Pancreas (tissue), 10 donors: ENCODE data around the gene GABARAP. TPM values are rescaled to one million over a fixed set of nuclear protein-coding genes. Genes with fewer than 3 reads are reported as not detected.

Experiments used
- ATAC-seq, 4 donors: fragments of 200-7000 bp; cut with Tn5 transposase; one replicate each; pipeline versions ENCODE4 v1.8.0 to v1.9.1; 2020; ENCODE audit warnings: mild to moderate bottlenecking in 4 of 4, moderate library complexity in 4 of 4
- DNase-seq, 6 donors: peaks; one replicate each; pipeline ENCODE4 v3.0.0-alpha.2; 2020
- FAIRE-seq: peaks from 2 replicates; lab custom pipeline; 2012; peaks lifted over from hg19 to GRCh38; lab: Jason Lieb, UNC
- H3K27ac ChIP-seq, 4 donors: fragments of 200-600 bp; sonication (generic); 1 replicate in 3 of 4; 2 replicates in 1 of 4; pipeline versions ENCODE4 v1.5.0 to v1.8.0; 2020
- H3K27me3 ChIP-seq, 4 donors: fragments of 200-600 bp; one replicate each; pipeline ENCODE4 v1.8.0; 2021
- H3K36me3 ChIP-seq, 3 donors: fragments of 200-600 bp; sonication (generic) in 1 of 3; one replicate each; pipeline versions ENCODE4 v1.5.0 to v1.8.0; 2020 to 2021
- H3K4me1 ChIP-seq, 3 donors: fragments of 200-600 bp; one replicate each; pipeline ENCODE4 v1.8.0; 2021
- H3K4me3 ChIP-seq, 4 donors: fragments of 200-600 bp; sonication (generic) in 2 of 4; one replicate each; pipeline versions ENCODE4 v1.5.0 to v1.8.0; 2020 to 2021
- H3K9me3 ChIP-seq, 4 donors: fragments of 200-600 bp; one replicate each; pipeline ENCODE4 v1.8.0; 2021
- CTCF ChIP-seq, 4 donors: fragments of 200-600 bp; sonication (generic) in 3 of 4; IDR thresholded peaks; one replicate each; pipeline versions ENCODE4 v1.5.0 to v1.8.0; 2021; ENCODE audit warnings: antibody characterized with exemption in 4 of 4
- WGBS, 2 donors: extraction: QIAGEN DNeasy Blood & Tissue Kit; methylation state at CpG; one replicate each; pipeline ENCODE4 v1.1.7; 2013; 5-methylcytosine and 5-hydroxymethylcytosine counted together
- intact Hi-C, 3 donors: fragments of 100-400 bp; cut with DNase I; formaldehyde crosslinking; loops; one replicate each; pipeline versions ENCODE4 v1.11.1 to v1.14.2; 2022
- polyA plus RNA-seq, 2 donors: library from polyadenylated mRNA; stranded (reverse); fragments of 200-250 nt; gene quantifications; one replicate each; pipeline ENCODE4 v1.2.3, GENCODE V29; 2013
- total RNA-seq, 6 donors: library from RNA; stranded (reverse); fragmentation: NEBNext Ultra II Directional in 4 of 6; extraction: Animal tissue kit (Norgen Biotek cat#: 25700) in 4 of 6; gene quantifications; one replicate each; pipeline versions ENCODE4 v1.2.1 to v1.2.4, GENCODE V29; 2021 to 2023
- donor health status: healthy with polysubstance abuse.
- donor health status: DM: no; HTN: no; CAD: no; lungs with moderate emphysema.
- donor health status: DM: no; HTN: no; CAD: no.
- donor health status: control.
- donor health status: control.
- donor health status: Bipolar disorder and iron deficiency.
- donor health status: DM: yes; HTN: yes; CAD: no.
- donor health status: DM: no; HTN: no; CAD: no.
- donor health status: DM: no; HTN: no; CAD: no.
- donor health status: DM: yes; HTN: yes; CAD: no.

Gene GABARAP
- total and polyA plus RNA-seq, 8 donors, result 231 to 639 (median 312) TPM

- H3K4me3 ChIP-seq, result no peak overlapping the region
- intact Hi-C loops, result no loop called here
- FAIRE-seq, result no peak
- H3K27me3 ChIP-seq, result no peaks in the 10 kb centered on the region
- WGBS, 2 donors, result 75 to 77% methylated on average over 22 of the region's 22 CpGs
- H3K27ac ChIP-seq, result no peak overlapping the region
- TF ChIP-seq CTCF (IDR thresholded peaks at IDR 0.05), result no peak
- peak in 4 of 6 donors; percentile 19 to 45 (median 43) for DNase-seq
- ATAC-seq, result no peak
- no peaks in the 10 kb centered on the region for H3K9me3 ChIP-seq
- peaks cover 15 to 46% (median 16%) of the 10 kb centered on the region in 3 donors for H3K4me1 ChIP-seq
- peaks cover 0 to 3% (median 0%) of the 10 kb centered on the region in 3 donors for H3K36me3 ChIP-seq
These were observed 6.3 kb downstream of the GABARAP start for GRCh38 chr17:7235693-7236665.

- no peak for TF ChIP-seq CTCF (IDR thresholded peaks at IDR 0.05)
- peak; percentile 61 to 74 (median 67) for ATAC-seq
- peaks cover 0 to 8% (median 4%) of the 10 kb centered on the region in 3 donors for H3K36me3 ChIP-seq
- peak; percentile 95 to 98 (median 96) for DNase-seq
- H3K9me3 ChIP-seq, result no peaks in the 10 kb centered on the region
- intact Hi-C loops, result no loop called here
- H3K4me3 ChIP-seq, result peak within 1 kb of the TSS; percentile 59 to 92 (median 79)
- peaks cover 3 to 34% (median 3%) of the 10 kb centered on the region in 3 donors for H3K4me1 ChIP-seq
- H3K27me3 ChIP-seq, result no peaks in the 10 kb centered on the region
- H3K27ac ChIP-seq, result peak within 1 kb of the TSS; percentile 63 to 87 (median 80)
- no peak for FAIRE-seq
- WGBS, 2 donors, result 0% methylated on average over 72 of the region's 72 CpGs
These were observed 7.9 kb downstream of the GABARAP start, which contains the start of gene DVL2 for GRCh38 chr17:7234083-7234951. DVL2 (minus strand) TSS chr17:7234517; CDS start chr17:7234262, 255 bp downstream.

GRCh38 chr17:7233701-7234082, 8.6 kb downstream of the GABARAP start:
- ATAC-seq (peak in 2 of 4 donors; percentile 6), DNase-seq (no peak), FAIRE-seq (no peak)
- no peaks in the 10 kb centered on the region for H3K27me3 ChIP-seq
- WGBS, 2 donors, result 0% methylated on average over 9 of the region's 9 CpGs
- intact Hi-C loops, result no loop called here
- no peaks in the 10 kb centered on the region for H3K9me3 ChIP-seq
- H3K4me3 ChIP-seq, result peak overlapping the region; percentile 59 to 92 (median 79)
- peak overlapping the region; percentile 63 to 87 (median 80) for H3K27ac ChIP-seq
- peaks cover 3 to 34% (median 3%) of the 10 kb centered on the region in 3 donors for H3K4me1 ChIP-seq
- H3K36me3 ChIP-seq, result peaks cover 0 to 14% (median 9%) of the 10 kb centered on the region in 3 donors
- TF ChIP-seq CTCF (IDR thresholded peaks at IDR 0.05), result no peak

- Histone ChIP-seq H3K27ac (no peak overlapping the region), H3K4me1 (peaks cover 3 to 34% (median 3%) of the 10 kb centered on the region in 3 donors), H3K27me3 (no peaks in the 10 kb centered on the region), H3K36me3 (peaks cover 0 to 20% (median 9%) of the 10 kb centered on the region in 3 donors), H3K9me3 (no peaks in the 10 kb centered on the region), H3K4me3 (no peak overlapping the region)
- no peak for FAIRE-seq
- intact Hi-C loops, result no loop called here
- WGBS, 2 donors, result 84 to 88% methylated on average over 5 of the region's 5 CpGs
- DNase-seq, result no peak
- TF ChIP-seq CTCF (IDR thresholded peaks at IDR 0.05), result no peak
- ATAC-seq, result no peak
These were observed 10.1 kb downstream of the GABARAP start for GRCh38 chr17:7232114-7232513.
